IMR-90 (cell line): ENCODE results near the gene PHLDA2. TPM values are rescaled to one million over a fixed set of nuclear protein-coding genes. Genes with fewer than 3 reads are reported as not detected.
A peak's percentile ranks its signal among the peaks of the same experiment; 100 is the strongest.

Experiments used
- ATAC-seq: fragments of 200-7000 bp; cut with Tn5 transposase; 2 replicates; pipeline ENCODE4 v1.9.1; 2020; ENCODE audit warnings: low read depth, mild to moderate bottlenecking, moderate library complexity
- BruUV-seq: library from RNA; stranded (reverse); fragments of 400-500 nt; replicated peaks from 2 replicates; lab custom pipeline; 2021; lab: Mats Ljungman, UMichigan
- CTCF ChIA-PET: fragments of 300-600 bp; formaldehyde crosslinking; extraction: SDS; loops from one replicate; lab custom pipeline; 2021; ENCODE audit warnings: antibody characterized with exemption; lab: Yijun Ruan, JAX
- POLR2A ChIA-PET: fragments of 300-600 bp; sonication (Branson Sonifier 250); formaldehyde crosslinking; loops from one replicate; lab custom pipeline; 2022; ENCODE audit warnings: antibody characterized with exemption; ENCODE audit not compliant: unreplicated experiment; lab: Charles Lee
- DNase-seq: peaks from one replicate; pipeline ENCODE4 v3.0.0; 2013
- H2AFZ ChIP-seq: replicated peaks from 2 replicates; pipeline ENCODE3; 2013; ENCODE audit warnings: low read length, mild to moderate bottlenecking; ENCODE audit not compliant: poor library complexity
- H2AK5ac ChIP-seq: 2 replicates; pipeline ENCODE4 v1.6.1; 2013; ENCODE audit warnings: low read depth, low read length, inconsistent platforms
- H2AK9ac ChIP-seq: replicated peaks from 2 replicates; pipeline ENCODE3; 2013; ENCODE audit warnings: mild to moderate bottlenecking, low read depth, low read length, moderate library complexity; ENCODE audit not compliant: poor library complexity
- H2BK120ac ChIP-seq: 2 replicates; pipeline ENCODE4 v1.6.1; 2013; ENCODE audit warnings: low read depth, low read length, inconsistent platforms
- H2BK15ac ChIP-seq: 3 replicates; pipeline ENCODE4 v1.6.1; 2013; ENCODE audit warnings: low read depth, low read length, inconsistent platforms
- H2BK20ac ChIP-seq: 2 replicates; pipeline ENCODE4 v1.6.1; 2013; ENCODE audit warnings: low read depth, mild to moderate bottlenecking, inconsistent platforms, low read length, moderate library complexity
- H2BK5ac ChIP-seq: 2 replicates; pipeline ENCODE4 v1.6.1; 2013; ENCODE audit warnings: mild to moderate bottlenecking, low read depth, low read length, inconsistent platforms; ENCODE audit not compliant: poor library complexity, severe bottlenecking
- H3K14ac ChIP-seq: replicated peaks from 2 replicates; pipeline ENCODE4 v1.6.1; 2013; ENCODE audit warnings: low read depth, low read length, inconsistent platforms
- H3K18ac ChIP-seq: 2 replicates; pipeline ENCODE4 v1.6.1; 2013; ENCODE audit warnings: low read depth, low read length, control low read depth
- H3K23ac ChIP-seq: 2 replicates; pipeline ENCODE4 v1.6.1; 2013; ENCODE audit warnings: low read depth, low read length, inconsistent platforms
- H3K27ac ChIP-seq: 2 replicates; pipeline ENCODE4 v1.5.1; 2013; ENCODE audit warnings: mild to moderate bottlenecking, control low read depth, low read length; ENCODE audit not compliant: insufficient read depth
- H3K27me3 ChIP-seq: 2 replicates; pipeline ENCODE4 v1.6.1; 2013; ENCODE audit warnings: low read length; ENCODE audit not compliant: control insufficient read depth, insufficient read depth
- H3K36me3 ChIP-seq: 2 replicates; pipeline ENCODE4 v1.6.1; 2013; ENCODE audit warnings: low read length, mixed read lengths; ENCODE audit not compliant: control insufficient read depth, insufficient read depth
- H3K4ac ChIP-seq: 2 replicates; pipeline ENCODE4 v1.6.1; 2013; ENCODE audit warnings: low read depth, low read length, inconsistent platforms
- H3K4me1 ChIP-seq: 2 replicates; pipeline ENCODE4 v1.6.1; 2013; ENCODE audit warnings: low read length, mixed read lengths; ENCODE audit not compliant: control insufficient read depth, insufficient read depth
- H3K4me2 ChIP-seq: 2 replicates; pipeline ENCODE4 v1.6.1; 2013; ENCODE audit warnings: low read depth, mild to moderate bottlenecking, control low read depth, low read length, moderate library complexity
- H3K4me3 ChIP-seq: 2 replicates; pipeline ENCODE4 v1.5.1; 2013; ENCODE audit warnings: low read depth, mild to moderate bottlenecking, control low read depth, low read length, moderate library complexity; ENCODE audit not compliant: insufficient read depth
- H3K56ac ChIP-seq: 2 replicates; pipeline ENCODE4 v1.6.1; 2013; ENCODE audit warnings: low read length, inconsistent platforms; ENCODE audit not compliant: insufficient read depth; ENCODE audit errors: extremely low read depth
- H3K79me1 ChIP-seq, 2 experiments: 2 replicates each; pipeline ENCODE4 v1.6.1; 2013; ENCODE audit warnings: low read length in 2 of 2, inconsistent platforms in 1 of 2, low read depth in 1 of 2
- H3K9ac ChIP-seq: 2 replicates; pipeline ENCODE4 v1.6.1; 2013; ENCODE audit warnings: low read depth, low read length, control low read depth
- H3K9me1 ChIP-seq: 2 replicates; pipeline ENCODE4 v1.6.1; 2013; ENCODE audit warnings: low read length, inconsistent platforms; ENCODE audit not compliant: insufficient read depth
- H3K9me3 ChIP-seq: 2 replicates; pipeline ENCODE4 v1.6.1; 2013; ENCODE audit warnings: low read length; ENCODE audit not compliant: control insufficient read depth, insufficient read depth
- H4K20me1 ChIP-seq: 2 replicates; pipeline ENCODE4 v1.6.1; 2013; ENCODE audit warnings: low read length, inconsistent platforms; ENCODE audit not compliant: insufficient read depth
- H4K5ac ChIP-seq: 2 replicates; pipeline ENCODE4 v1.6.1; 2013; ENCODE audit warnings: mild to moderate bottlenecking, low read depth, low read length, control low read depth
- H4K8ac ChIP-seq, 2 experiments: 2 replicates each; pipeline ENCODE4 v1.6.1; 2013; ENCODE audit warnings: low read depth in 2 of 2, low read length in 2 of 2, control low read depth in 1 of 2, inconsistent platforms in 1 of 2
- H4K91ac ChIP-seq: 2 replicates; pipeline ENCODE4 v1.6.1; 2013; ENCODE audit warnings: low read depth, low read length, inconsistent platforms; ENCODE audit not compliant: insufficient read depth
- MAZ ChIP-seq: IDR thresholded peaks from 2 replicates; pipeline ENCODE4 v1.6.1; 2012; ENCODE audit warnings: low read depth, mild to moderate bottlenecking, low read length, improper control_type of control experiment, moderate library complexity, borderline replicate concordance
- NFE2L2 ChIP-seq: fragments of 150-350 bp; IDR thresholded peaks from 2 replicates; pipeline ENCODE4 v1.6.1; 2016; ENCODE audit warnings: low read depth, mild to moderate bottlenecking, low read length
- RAD21 ChIP-seq: IDR thresholded peaks from 2 replicates; pipeline ENCODE4 v1.6.1; 2012; ENCODE audit warnings: low read length, improper control_type of control experiment
- RCOR1 ChIP-seq: IDR thresholded peaks from 2 replicates; pipeline ENCODE4 v1.6.1; 2012; ENCODE audit warnings: mild to moderate bottlenecking, low read length, improper control_type of control experiment; ENCODE audit not compliant: insufficient replicate concordance
- RFX5 ChIP-seq: IDR thresholded peaks from 2 replicates; pipeline ENCODE4 v1.8.0; 2012; ENCODE audit warnings: low read depth, mild to moderate bottlenecking, low read length, moderate library complexity
- WGBS, 2 experiments: methylation state at CpG; one replicate each; pipeline versions ENCODE4 v1.1.5 to v1.1.7; 2013; ENCODE audit warnings: missing lambda C conversion rate in 2 of 2; ENCODE audit not compliant: insufficient read length in 1 of 2; ENCODE audit errors: extremely low coverage in 2 of 2; 5-methylcytosine and 5-hydroxymethylcytosine counted together
- dilution Hi-C: fragments of 300-500 bp; cut with HindIII; formaldehyde crosslinking; loops from one replicate; pipeline ENCODE4 v1.14.3; 2018; ENCODE audit warnings: low sequenced_read_pairs; ENCODE audit not compliant: unreplicated experiment
- in situ Hi-C: fragments of 300-500 bp; cut with MboI; formaldehyde crosslinking; loops from 3 replicates; pipeline ENCODE4 v1.14.3; 2019; ENCODE audit warnings: low sequenced_read_pairs, inconsistent platforms, mixed read lengths
- intact Hi-C: fragments of 100-400 bp; cut with micrococcal nuclease; formaldehyde crosslinking; loops from 2 replicates; pipeline ENCODE4 v1.10.0; 2022
- polyA plus RNA-seq, 3 experiments: library from polyadenylated mRNA; depleted of rRNA; stranded (reverse); fragments of >200 nt; gene quantifications; 2 replicates each; pipeline ENCODE4 v1.2.3, GENCODE V29; 2012; ENCODE audit warnings: low replicate concordance in 1 of 3
- total RNA-seq: library from RNA; depleted of rRNA; stranded (reverse); fragments of >200 nt; gene quantifications from 2 replicates; pipeline ENCODE4 v1.2.3, GENCODE V29; 2012

PHLDA2 gene
- total and polyA plus RNA-seq, 2 of the 4 experiments (the other 2 are of a cell fraction), result 3.8 to 89.0 TPM

- Histone ChIP-seq H3K4me1 (peaks cover 7% of the 10 kb centered on the region; the same call in 1 of the 2 replicates), H3K27me3 (no peaks in the 10 kb centered on the region), H4K5ac (no peak overlapping the region), H3K18ac (no peak overlapping the region), H2BK15ac (no peak overlapping the region), H3K27ac (no peak overlapping the region), H3K4me2 (no peak overlapping the region), H4K20me1 (peaks cover 7% of the 10 kb centered on the region; the same call in 1 of the 2 replicates), H3K9me3 (peaks cover 7% of the 10 kb centered on the region), H3K14ac (no peak overlapping the region), H3K9ac (no peak overlapping the region), H3K4ac (no peak overlapping the region), H2AK5ac (no peak overlapping the region), H3K9me1 (peaks cover 3% of the 10 kb centered on the region; the same call in 1 of the 2 replicates), H3K79me1 (peaks cover 5 to 41% of the 10 kb centered on the region in 2 experiments; a peak in 3 of 4 replicates), H3K23ac (no peak overlapping the region), H3K4me3 (no peak overlapping the region), H2BK120ac (no peak overlapping the region), H4K91ac (no peak overlapping the region), H2BK5ac (no peak overlapping the region), H2AFZ (no peak overlapping the region), H2BK20ac (no peak overlapping the region), H3K56ac (no peak overlapping the region), H4K8ac (no peak overlapping the region), H3K36me3 (peaks cover 12% of the 10 kb centered on the region), H2AK9ac (peak overlapping the region; percentile 9)
- intact Hi-C loops (no loop called here), in situ Hi-C loops (no loop called here), dilution Hi-C loops (no loop called here)
- POLR2A ChIA-PET, result no interaction called here
- DNase-seq (no peak), ATAC-seq (no peak)
- 94% methylated on average over 3 of the region's 13 CpGs; no CpG with 5 or more reads in 1 of the 2 experiments for WGBS, 2 experiments
- BruUV-seq, result no TSS peak
- TF ChIP-seq RCOR1 (no peak), RFX5 (no peak), NFE2L2 (no peak), MAZ (no peak), RAD21 (no peak)
- CTCF ChIA-PET, result no interaction called here
Measured at GRCh38 chr11:2942447-2942846, 13.2 kb upstream of the PHLDA2 start.
